GM18520 (cell line): ENCODE measurements around the gene ERBIN.

Experiments used
- ATAC-seq: cut with Tn5 transposase; IDR thresholded peaks from one replicate; pipeline ENCODE4 v1.9.1; 2021; ENCODE audit not compliant: unreplicated experiment

Gene ERBIN

GRCh38 chr5:66122379-66123034 lies 196.1 kb downstream of the ERBIN start:
- ATAC-seq: no peak

- ATAC-seq: no peak
These were observed 202.8 kb downstream of the ERBIN start for GRCh38 chr5:66129144-66129543.

GRCh38 chr5:66130493-66130892 lies 204.1 kb downstream of the ERBIN start:
- no peak for ATAC-seq
